Measurements from ENCODE around the gene KRT36. TPM values are rescaled to one million over a fixed set of nuclear protein-coding genes. Genes with fewer than 3 reads are reported as not detected.

The KRT36 gene
- total and polyA plus RNA-seq, 2 donors (not counting 3 experiments of a cell fraction or from before 2014, with no cell fraction given): 0.04 TPM; not detected in 1

DNA sequence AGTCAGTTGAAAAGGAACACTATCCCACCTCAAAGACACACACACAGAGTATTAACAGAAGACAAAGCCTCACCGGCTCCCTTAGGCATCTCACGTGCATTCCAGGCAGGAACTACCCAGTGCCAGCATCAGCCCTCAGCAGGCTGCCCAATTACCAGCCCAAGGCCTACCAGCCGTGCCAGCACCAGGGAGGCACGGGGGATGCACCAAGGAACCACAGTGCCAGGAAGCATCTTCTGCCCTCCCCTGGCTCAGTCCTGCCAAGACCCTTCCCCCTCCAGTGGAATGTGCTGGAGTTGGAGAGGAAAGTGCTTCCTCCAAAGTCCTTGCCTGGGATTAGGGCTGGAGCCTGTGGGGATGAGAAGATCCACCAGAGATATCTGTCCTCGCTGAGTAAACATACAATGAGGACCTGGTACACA lies 49.4 kb upstream of the KRT36 start:
- BruUV-seq (replicated peaks): no TSS peak
- ChIA-PET CTCF (interaction anchor here (2.8 to 3.0 kb wide), 2 partner anchors 10 to 14 kb away, joined by 6 to 28 read pairs; no protein-coding TSS in a partner anchor), POLR2A (no interaction called here)
- intact Hi-C loops (cut with micrococcal nuclease) (no loop called here), dilution Hi-C loops (cut with MboI; ENCODE audit: extremely low pct_ligation_motif_present, low sequenced_read_pairs) (no loop called here)
- no peaks in the 10 kb centered on the region for H3K79me2 ChIP-seq (ENCODE audit: control insufficient read depth, insufficient read depth, low read length)
- no peaks in the 10 kb centered on the region for H3K9me3 ChIP-seq (replicated peaks; ENCODE audit: control insufficient read depth, insufficient read depth, low read length)
- no peak overlapping the region for H3K4me3 ChIP-seq (replicated peaks in 1 of 3; ENCODE audit: insufficient read depth in 1 of 3, low read depth in 1 of 3, low read length in 3 of 3)
- no peak overlapping the region for H3K27ac ChIP-seq (ENCODE audit: insufficient read depth, low read depth, low read length)
- no peak overlapping the region for H3K9ac ChIP-seq (replicated peaks; ENCODE audit: extremely low read depth, insufficient read depth, low read length)
- no peak for TF ChIP-seq JUN (IDR thresholded peaks at IDR 0.05; ENCODE audit: borderline replicate concordance, insufficient read depth, insufficient read length, low read depth)
- no peaks in the 10 kb centered on the region for H3K4me1 ChIP-seq (ENCODE audit: control insufficient read depth, extremely low read depth, insufficient read depth, low read length)
- no peaks in the 10 kb centered on the region for H4K20me1 ChIP-seq (replicated peaks; ENCODE audit: control insufficient read depth, extremely low read depth, insufficient read depth, low read length)
- H3K27me3 ChIP-seq (ENCODE audit: control insufficient read depth in 2 of 2, insufficient read depth in 2 of 2, low read length in 2 of 2): no peaks in the 10 kb centered on the region
- FAIRE-seq (no peak), DNase-seq (ENCODE audit: low read depth, low spot score) (no peak)
- no peak overlapping the region for H3K4me2 ChIP-seq (ENCODE audit: insufficient read depth, low read length)
- no peaks in the 10 kb centered on the region for H3K9me1 ChIP-seq (replicated peaks; ENCODE audit: control insufficient read depth, extremely low read depth, insufficient read depth, low read length)
- no peaks in the 10 kb centered on the region for H3K36me3 ChIP-seq (ENCODE audit: control insufficient read depth in 2 of 2, extremely low read depth in 1 of 2, insufficient read depth in 2 of 2, low read length in 2 of 2)
- no peak overlapping the region for H2AFZ ChIP-seq (ENCODE audit: low read depth, low read length)

GRCh38 chr17:41538565-41538991 lies 48.9 kb upstream of the KRT36 start:
- Histone ChIP-seq H3K79me2 (ENCODE audit: control insufficient read depth, insufficient read depth, low read length) (no peaks in the 10 kb centered on the region), H3K9me3 (replicated peaks; ENCODE audit: control insufficient read depth, insufficient read depth, low read length) (no peaks in the 10 kb centered on the region), H3K27ac (ENCODE audit: insufficient read depth, low read depth, low read length) (no peak overlapping the region), H3K4me1 (ENCODE audit: control insufficient read depth, extremely low read depth, insufficient read depth, low read length) (no peaks in the 10 kb centered on the region), H3K9me1 (replicated peaks; ENCODE audit: control insufficient read depth, extremely low read depth, insufficient read depth, low read length) (no peaks in the 10 kb centered on the region), H3K4me2 (ENCODE audit: insufficient read depth, low read length) (no peak overlapping the region), H3K4me3 (replicated peaks in 1 of 3; ENCODE audit: insufficient read depth in 1 of 3, low read depth in 1 of 3, low read length in 3 of 3) (no peak overlapping the region), H3K9ac (replicated peaks; ENCODE audit: extremely low read depth, insufficient read depth, low read length) (no peak overlapping the region), H2AFZ (ENCODE audit: low read depth, low read length) (no peak overlapping the region), H4K20me1 (replicated peaks; ENCODE audit: control insufficient read depth, extremely low read depth, insufficient read depth, low read length) (no peaks in the 10 kb centered on the region), H3K36me3 (ENCODE audit: control insufficient read depth in 2 of 2, extremely low read depth in 1 of 2, insufficient read depth in 2 of 2, low read length in 2 of 2) (no peaks in the 10 kb centered on the region), H3K27me3 (ENCODE audit: control insufficient read depth in 2 of 2, insufficient read depth in 2 of 2, low read length in 2 of 2) (no peaks in the 10 kb centered on the region)
- DNase-seq (ENCODE audit: low read depth, low spot score) (no peak), FAIRE-seq (no peak)
- intact Hi-C loops (cut with micrococcal nuclease): no loop called here
- TF ChIP-seq MYC (IDR thresholded peaks at IDR 0.05; ENCODE audit: low read depth, low read length) (no peak), FOS (IDR thresholded peaks at IDR 0.05; ENCODE audit: borderline replicate concordance, insufficient read depth, low read length) (no peak), POLR2A (IDR thresholded peaks at IDR 0.05; ENCODE audit: low read depth, low read length) (no peak)
- dilution Hi-C loops (cut with MboI; ENCODE audit: extremely low pct_ligation_motif_present, low sequenced_read_pairs): no loop called here
- BruUV-seq (replicated peaks): no TSS peak
- CTCF ChIA-PET: interaction anchor here (3.0 kb wide), 1 partner anchor 10 kb away, joined by 28 read pairs; no protein-coding TSS in a partner anchor
- POLR2A ChIA-PET: no interaction called here

Measured in endothelial cell of umbilical vein (primary cell).